Measurements from ENCODE around the gene ABCB7. TPM values are rescaled to one million over a fixed set of nuclear protein-coding genes. Genes with fewer than 3 reads are reported as not detected.

ABCB7 gene
- total and polyA plus RNA-seq, 2 of the 4 experiments (the other 2 are of a cell fraction): 9.3 to 15.8 TPM

DNA sequence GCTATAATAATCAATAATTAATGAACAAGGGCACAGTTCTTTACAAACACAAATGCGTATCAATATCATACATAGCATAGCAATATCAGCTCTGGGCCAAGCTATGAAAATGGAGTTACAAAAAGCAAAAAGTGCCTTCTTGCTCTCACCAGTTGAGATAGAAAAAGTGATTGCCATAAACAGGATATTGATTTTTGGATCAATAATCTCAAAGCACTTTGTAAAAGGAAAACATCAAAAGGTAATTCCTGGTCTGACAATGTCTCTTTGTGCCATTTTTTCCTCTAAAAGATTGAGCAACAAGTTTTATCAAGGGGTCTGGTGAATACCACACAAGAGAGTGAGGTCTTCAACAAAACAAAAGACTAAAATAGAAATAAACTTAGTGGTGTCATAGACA lies 42.4 kb downstream of the ABCB7 start:
- DNase-seq (no peak), ATAC-seq (ENCODE audit: low read depth) (no peak)
- WGBS, 2 experiments (ENCODE audit: extremely low coverage in 2 of 2, insufficient read length in 1 of 2): no CpG with 5 or more reads among the region's 1 CpG
- Histone ChIP-seq H3K9ac (ENCODE audit: low read depth, low read length) (no peak overlapping the region), H3K9me3 (ENCODE audit: control insufficient read depth, insufficient read depth, low read length) (no peaks in the 10 kb centered on the region), H2AK9ac (replicated peaks; ENCODE audit: low read depth, low read length, poor library complexity) (no peak overlapping the region), H3K36me3 (ENCODE audit: control insufficient read depth, insufficient read depth, low read length) (no peaks in the 10 kb centered on the region), H3K23ac (ENCODE audit: low read depth, low read length) (no peak overlapping the region), H4K8ac (ENCODE audit: low read depth in 2 of 2, low read length in 2 of 2) (no peak overlapping the region), H3K4me3 (ENCODE audit: insufficient read depth, low read depth, low read length) (no peak overlapping the region), H3K4ac (ENCODE audit: low read depth, low read length) (no peak overlapping the region), H3K56ac (ENCODE audit: extremely low read depth, insufficient read depth, low read length) (no peak overlapping the region), H4K5ac (ENCODE audit: low read depth, low read length) (no peak overlapping the region), H3K4me2 (ENCODE audit: low read depth, low read length) (no peak overlapping the region), H3K4me1 (ENCODE audit: control insufficient read depth, insufficient read depth, low read length) (no peaks in the 10 kb centered on the region), H3K18ac (ENCODE audit: low read depth, low read length) (no peak overlapping the region), H2BK20ac (ENCODE audit: low read depth, low read length) (no peak overlapping the region), H2BK5ac (ENCODE audit: low read depth, low read length, poor library complexity, severe bottlenecking) (no peak overlapping the region), H2AK5ac (ENCODE audit: low read depth, low read length) (no peak overlapping the region), H4K20me1 (ENCODE audit: insufficient read depth, low read length) (no peaks in the 10 kb centered on the region), H3K79me1 (ENCODE audit: low read depth in 1 of 2, low read length in 2 of 2) (no peaks in the 10 kb centered on the region), H2BK15ac (ENCODE audit: low read depth, low read length) (no peak overlapping the region), H3K14ac (replicated peaks; ENCODE audit: low read depth, low read length) (no peak overlapping the region), H2AFZ (replicated peaks; ENCODE audit: low read length, poor library complexity) (no peak overlapping the region), H3K27me3 (ENCODE audit: control insufficient read depth, insufficient read depth, low read length) (no peaks in the 10 kb centered on the region), H3K9me1 (ENCODE audit: insufficient read depth, low read length) (no peaks in the 10 kb centered on the region), H4K91ac (ENCODE audit: insufficient read depth, low read depth, low read length) (no peak overlapping the region), H3K27ac (ENCODE audit: insufficient read depth, low read length) (no peak overlapping the region), H2BK120ac (ENCODE audit: low read depth, low read length) (no peak overlapping the region)
- ChIA-PET POLR2A (ENCODE audit: unreplicated experiment) (no interaction called here), CTCF (no interaction called here)
- TF ChIP-seq FOS (IDR thresholded peaks at IDR 0.05; ENCODE audit: low read depth, low read length): no peak
- TF ChIP-seq, protein P1, sequence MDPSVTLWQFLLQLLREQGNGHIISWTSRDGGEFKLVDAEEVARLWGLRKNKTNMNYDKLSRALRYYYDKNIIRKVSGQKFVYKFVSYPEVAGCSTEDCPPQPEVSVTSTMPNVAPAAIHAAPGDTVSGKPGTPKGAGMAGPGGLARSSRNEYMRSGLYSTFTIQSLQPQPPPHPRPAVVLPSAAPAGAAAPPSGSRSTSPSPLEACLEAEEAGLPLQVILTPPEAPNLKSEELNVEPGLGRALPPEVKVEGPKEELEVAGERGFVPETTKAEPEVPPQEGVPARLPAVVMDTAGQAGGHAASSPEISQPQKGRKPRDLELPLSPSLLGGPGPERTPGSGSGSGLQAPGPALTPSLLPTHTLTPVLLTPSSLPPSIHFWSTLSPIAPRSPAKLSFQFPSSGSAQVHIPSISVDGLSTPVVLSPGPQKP (IDR thresholded peaks at IDR 0.05; ENCODE audit: borderline replicate concordance, low read depth, low read length): no peak
- TF ChIP-seq CTCF (conservative IDR thresholded peaks at IDR 0.05; ENCODE audit: low read depth, low read length): no peak
- TF ChIP-seq RFX5 (IDR thresholded peaks at IDR 0.05; ENCODE audit: low read depth, low read length): no peak
- in situ Hi-C loops (cut with MboI; ENCODE audit: low sequenced_read_pairs): no loop called here
- intact Hi-C loops (cut with micrococcal nuclease): no loop called here
- dilution Hi-C loops (cut with HindIII; ENCODE audit: low sequenced_read_pairs, unreplicated experiment): no loop called here
- BruUV-seq (replicated peaks): no TSS peak

Data from IMR-90 (cell line).